MG63 (cell line): Measurements from ENCODE around the gene SPRR2E. TPM values are rescaled to one million over a fixed set of nuclear protein-coding genes. Genes with fewer than 3 reads are reported as not detected.
A peak's percentile ranks its signal among the peaks of the same experiment; 100 is the strongest.
"Not testable (repeated sequence)": the region's sequence is repeated elsewhere in the genome, so short reads cannot be mapped to it uniquely, and the experiment has no call there.

ENCODE experiments used
- DNase-seq: peaks from one replicate; pipeline ENCODE4 v3.0.0-alpha.2; 2020
- H3K27me3 ChIP-seq: fragments of 250-450 bp; sonication (Bioruptor Pico); 2 replicates; pipeline ENCODE4 v1.5.1; 2020; ENCODE audit warnings: mild to moderate bottlenecking, moderate library complexity
- H3K36me3 ChIP-seq: fragments of 250-450 bp; sonication (Bioruptor Pico); 2 replicates; pipeline ENCODE4 v1.5.1; 2020; ENCODE audit warnings: mild to moderate bottlenecking, moderate library complexity
- H3K4me3 ChIP-seq: fragments of 250-450 bp; sonication (Bioruptor Pico); 2 replicates; pipeline ENCODE4 v1.5.1; 2020; ENCODE audit warnings: mild to moderate bottlenecking, moderate library complexity
- H3K9me3 ChIP-seq: fragments of 250-450 bp; sonication (Bioruptor Pico); 2 replicates; pipeline ENCODE4 v1.5.1; 2020; ENCODE audit warnings: mild to moderate bottlenecking, moderate library complexity
- total RNA-seq: library from RNA; depleted of rRNA; stranded (reverse); fragments of >200 nt; shearing (Covaris generic); gene quantifications from 2 replicates; pipeline ENCODE4 v1.2.3, GENCODE V29; 2014; ENCODE audit warnings: low replicate concordance; rRNA removed

Gene SPRR2E
- not detected in 2 replicates for total RNA-seq

GRCh38 chr1:153094426-153094825 is at the start of gene SPRR2E:
SPRR2E (minus strand) TSS chr1:153094526; CDS start chr1:153093751, 775 bp downstream.
- peaks cover 5% of the 10 kb centered on the region for H3K27me3 ChIP-seq
- H3K9me3 ChIP-seq, result no peaks in the 10 kb centered on the region
- no peak within 1 kb of the TSS for H3K4me3 ChIP-seq
- no peaks in the 10 kb centered on the region for H3K36me3 ChIP-seq
- DNase-seq, result no peak

- Histone ChIP-seq H3K4me3 (no peak overlapping the region), H3K9me3 (no peaks in the 10 kb centered on the region; the same call in 1 of the 2 replicates), H3K36me3 (no peaks in the 10 kb centered on the region), H3K27me3 (peaks cover 25% of the 10 kb centered on the region)
- no peak for DNase-seq
These were observed 47.1 kb upstream of the SPRR2E start for GRCh38 chr1:153141377-153141776.

GRCh38 chr1:153140484-153140883 is 46.2 kb upstream of the SPRR2E start:
- no peaks in the 10 kb centered on the region; the same call in 1 of the 2 replicates for H3K9me3 ChIP-seq
- no peaks in the 10 kb centered on the region for H3K36me3 ChIP-seq
- DNase-seq, result no peak
- H3K27me3 ChIP-seq, result peaks cover 20% of the 10 kb centered on the region
- no peak overlapping the region for H3K4me3 ChIP-seq

- Histone ChIP-seq H3K27me3 (peaks cover 10% of the 10 kb centered on the region), H3K4me3 (no peak overlapping the region), H3K9me3 (no peaks in the 10 kb centered on the region; the same call in 1 of the 2 replicates), H3K36me3 (no peaks in the 10 kb centered on the region)
- DNase-seq, result no peak
These were observed 39.4 kb upstream of the SPRR2E start for GRCh38 chr1:153133743-153134142.

- Histone ChIP-seq H3K36me3 (no peaks in the 10 kb centered on the region), H3K9me3 (no peaks in the 10 kb centered on the region; the same call in 1 of the 2 replicates), H3K4me3 (no peak overlapping the region), H3K27me3 (peaks cover 7% of the 10 kb centered on the region)
- DNase-seq, result no peak
These were observed 38.9 kb upstream of the SPRR2E start for GRCh38 chr1:153133267-153133666.

- not testable (repeated sequence) for H3K4me3 ChIP-seq, H3K36me3 ChIP-seq, H3K9me3 ChIP-seq, DNase-seq, H3K27me3 ChIP-seq
These were observed 34.4 kb upstream of the SPRR2E start for GRCh38 chr1:153128688-153129087.

- Histone ChIP-seq H3K9me3 (no peaks in the 10 kb centered on the region), H3K4me3 (no peak overlapping the region), H3K36me3 (no peaks in the 10 kb centered on the region), H3K27me3 (no peaks in the 10 kb centered on the region; the same call in 1 of the 2 replicates)
- DNase-seq, result no peak
These were observed 33.0 kb upstream of the SPRR2E start for GRCh38 chr1:153127296-153127695.

- Histone ChIP-seq H3K36me3 (no peaks in the 10 kb centered on the region), H3K27me3 (no peaks in the 10 kb centered on the region), H3K4me3 (no peak overlapping the region), H3K9me3 (no peaks in the 10 kb centered on the region)
- no peak for DNase-seq
These were observed 31.2 kb upstream of the SPRR2E start for GRCh38 chr1:153125536-153125935.

- DNase-seq, H3K9me3 ChIP-seq, H3K4me3 ChIP-seq, H3K36me3 ChIP-seq, H3K27me3 ChIP-seq: not testable (repeated sequence)
These were observed 29.5 kb upstream of the SPRR2E start for GRCh38 chr1:153123793-153124192.

- no peak for DNase-seq
- Histone ChIP-seq H3K4me3 (no peak overlapping the region), H3K9me3 (no peaks in the 10 kb centered on the region), H3K27me3 (peaks cover 3% of the 10 kb centered on the region; the same call in 1 of the 2 replicates), H3K36me3 (no peaks in the 10 kb centered on the region)
These were observed 28.6 kb upstream of the SPRR2E start for GRCh38 chr1:153122831-153123421.

GRCh38 chr1:153120945-153121344 is 26.6 kb upstream of the SPRR2E start:
- H3K36me3 ChIP-seq, result no peaks in the 10 kb centered on the region
- H3K27me3 ChIP-seq, result peaks cover 3% of the 10 kb centered on the region; the same call in 1 of the 2 replicates
- H3K4me3 ChIP-seq, result no peak overlapping the region
- no peaks in the 10 kb centered on the region for H3K9me3 ChIP-seq
- DNase-seq, result no peak

- H3K9me3 ChIP-seq, result no peaks in the 10 kb centered on the region
- H3K27me3 ChIP-seq, result peaks cover 3% of the 10 kb centered on the region; the same call in 1 of the 2 replicates
- DNase-seq, result no peak
- no peak overlapping the region for H3K4me3 ChIP-seq
- no peaks in the 10 kb centered on the region for H3K36me3 ChIP-seq
These were observed 25.2 kb upstream of the SPRR2E start for GRCh38 chr1:153119491-153119971.

- H3K27me3 ChIP-seq, H3K4me3 ChIP-seq, H3K9me3 ChIP-seq, DNase-seq, H3K36me3 ChIP-seq: not testable (repeated sequence)
These were observed 20.9 kb upstream of the SPRR2E start for GRCh38 chr1:153115264-153115663.

- H3K27me3 ChIP-seq, result peaks cover 3% of the 10 kb centered on the region; the same call in 1 of the 2 replicates
- no peak for DNase-seq
- no peak within 1 kb of the TSS for H3K4me3 ChIP-seq
- H3K36me3 ChIP-seq, result no peaks in the 10 kb centered on the region
- H3K9me3 ChIP-seq, result no peaks in the 10 kb centered on the region
These were observed 19.1 kb upstream of the SPRR2E start, which contains the start of gene SPRR2F for GRCh38 chr1:153113416-153113815. SPRR2F (minus strand) TSS chr1:153113516; CDS start chr1:153112733, 783 bp downstream.

- not testable (repeated sequence) for DNase-seq, H3K36me3 ChIP-seq, H3K4me3 ChIP-seq, H3K27me3 ChIP-seq, H3K9me3 ChIP-seq
These were observed 18.1 kb upstream of the SPRR2E start for GRCh38 chr1:153112454-153112853.

GRCh38 chr1:153100245-153100644 is 5.9 kb upstream of the SPRR2E start:
- Histone ChIP-seq H3K27me3 (no peaks in the 10 kb centered on the region), H3K36me3 (no peaks in the 10 kb centered on the region), H3K4me3 (no peak overlapping the region), H3K9me3 (no peaks in the 10 kb centered on the region)
- peak; percentile 50 for DNase-seq

GRCh38 chr1:153099461-153100045 is 5.2 kb upstream of the SPRR2E start:
- Histone ChIP-seq H3K9me3 (no peaks in the 10 kb centered on the region), H3K27me3 (no peaks in the 10 kb centered on the region), H3K36me3 (no peaks in the 10 kb centered on the region), H3K4me3 (no peak overlapping the region)
- DNase-seq, result no peak

GRCh38 chr1:153095764-153096163 is 1.4 kb upstream of the SPRR2E start:
- Histone ChIP-seq H3K36me3 (no peaks in the 10 kb centered on the region), H3K4me3 (no peak overlapping the region), H3K9me3 (no peaks in the 10 kb centered on the region), H3K27me3 (peaks cover 5% of the 10 kb centered on the region)
- DNase-seq, result no peak
